HG02759 (cell line): ENCODE data around the gene DLL3.
A peak's percentile ranks its signal among the peaks of the same experiment; 100 is the strongest.
"Not testable (repeated sequence)": the region's sequence is repeated elsewhere in the genome, so short reads cannot be mapped to it uniquely, and the experiment has no call there.

Experiments used
- ATAC-seq: cut with Tn5 transposase; IDR thresholded peaks from one replicate; pipeline ENCODE4 v1.9.1; 2021; ENCODE audit warnings: mild to moderate bottlenecking, moderate library complexity; ENCODE audit not compliant: unreplicated experiment

The DLL3 gene

DNA sequence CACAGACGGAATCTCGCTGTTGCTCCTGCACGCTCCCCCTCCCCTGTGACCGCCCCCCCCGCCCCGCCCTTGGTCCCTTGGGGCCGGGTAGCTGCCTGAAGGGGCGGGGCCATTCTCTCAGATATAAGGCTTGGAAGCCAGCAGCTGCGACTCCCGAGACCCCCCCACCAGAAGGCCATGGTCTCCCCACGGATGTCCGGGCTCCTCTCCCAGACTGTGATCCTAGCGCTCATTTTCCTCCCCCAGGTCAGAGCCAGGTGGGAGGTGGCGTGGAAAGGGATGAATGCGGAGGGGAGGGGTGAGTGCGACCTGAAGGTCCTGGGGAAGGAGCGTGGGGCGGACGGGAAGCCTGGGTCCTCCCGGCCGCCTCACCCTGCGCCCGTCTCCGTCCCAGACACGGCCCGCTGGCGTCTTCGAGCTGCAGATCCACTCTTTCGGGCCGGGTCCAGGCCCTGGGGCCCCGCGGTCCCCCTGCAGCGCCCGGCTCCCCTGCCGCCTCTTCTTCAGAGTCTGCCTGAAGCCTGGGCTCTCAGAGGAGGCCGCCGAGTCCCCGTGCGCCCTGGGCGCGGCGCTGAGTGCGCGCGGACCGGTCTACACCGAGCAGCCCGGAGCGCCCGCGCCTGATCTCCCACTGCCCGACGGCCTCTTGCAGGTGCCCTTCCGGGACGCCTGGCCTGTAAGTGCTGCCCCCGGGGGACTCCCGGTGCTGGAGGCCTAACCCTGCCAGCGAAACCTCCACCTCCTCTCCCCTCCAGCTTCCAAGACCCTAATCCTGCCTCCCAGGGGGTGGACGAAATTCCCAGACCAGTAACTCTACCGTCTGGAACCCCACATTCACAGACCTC lies at the start of gene DLL3:
Gene DLL3 (plus strand): TSS at position 150 of the 845 bp plus-strand sequence. CDS start 28 bp downstream, at position 178.
- ATAC-seq: no peak

DNA sequence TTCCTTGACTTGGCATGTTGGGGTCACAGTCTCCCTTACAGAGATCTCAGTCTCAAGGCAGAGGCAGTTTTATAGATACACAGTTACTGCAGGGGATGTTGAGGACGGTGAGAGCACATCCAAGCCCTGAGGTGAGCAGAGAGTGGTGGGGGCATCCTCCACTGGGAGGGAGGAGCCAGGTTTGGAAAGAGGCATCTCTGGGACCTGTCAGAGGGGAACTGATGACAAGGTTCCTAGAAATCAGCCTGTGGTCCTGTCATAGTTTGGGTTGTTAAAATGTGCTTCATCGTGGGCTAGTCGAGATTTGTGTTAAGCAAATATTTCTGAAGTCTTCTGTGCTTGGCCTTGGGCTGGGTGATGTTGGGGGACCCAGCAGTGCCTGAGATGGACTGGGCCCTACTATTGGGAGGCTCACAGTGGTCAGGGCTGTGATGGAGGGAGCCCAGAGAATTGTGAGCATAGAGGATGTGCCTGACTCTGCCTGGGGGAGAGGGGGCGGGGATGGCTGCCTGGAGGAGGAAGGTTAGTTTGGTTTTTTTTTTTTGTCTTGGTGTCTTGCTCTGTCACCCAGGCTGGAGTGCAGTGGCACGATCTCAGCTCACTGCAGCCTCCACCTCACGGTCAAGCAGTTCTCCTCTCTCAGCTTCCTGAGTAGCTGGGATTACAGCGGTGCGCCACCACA lies 49.5 kb upstream of the DLL3 start:
- ATAC-seq: no peak

DNA sequence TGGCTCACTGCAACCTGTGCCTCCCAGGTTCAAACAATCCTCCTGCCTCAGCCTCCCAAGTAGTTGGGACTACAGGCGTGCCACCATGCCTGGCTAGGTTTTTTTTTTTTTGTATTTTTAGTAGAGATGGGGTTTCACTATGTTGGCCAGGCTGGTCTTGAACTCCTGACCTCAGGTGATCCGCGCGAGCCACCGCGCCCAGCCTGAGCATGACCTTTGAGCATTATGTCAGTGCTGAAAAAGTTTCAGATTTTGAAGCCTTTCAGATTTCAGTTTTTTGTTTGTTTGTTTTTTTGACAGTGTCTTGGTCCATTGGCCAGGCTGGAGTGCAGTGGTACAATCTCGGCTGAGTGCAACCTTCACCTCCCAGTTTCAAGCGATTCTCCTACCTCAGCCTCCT lies 47.5 kb upstream of the DLL3 start:
- not testable (repeated sequence) for ATAC-seq

- no peak for ATAC-seq
Observed at GRCh38 chr19:39463403-39463802, 35.3 kb upstream of the DLL3 start.

GRCh38 chr19:39465956-39466747 lies 32.6 kb upstream of the DLL3 start:
- no peak for ATAC-seq

DNA sequence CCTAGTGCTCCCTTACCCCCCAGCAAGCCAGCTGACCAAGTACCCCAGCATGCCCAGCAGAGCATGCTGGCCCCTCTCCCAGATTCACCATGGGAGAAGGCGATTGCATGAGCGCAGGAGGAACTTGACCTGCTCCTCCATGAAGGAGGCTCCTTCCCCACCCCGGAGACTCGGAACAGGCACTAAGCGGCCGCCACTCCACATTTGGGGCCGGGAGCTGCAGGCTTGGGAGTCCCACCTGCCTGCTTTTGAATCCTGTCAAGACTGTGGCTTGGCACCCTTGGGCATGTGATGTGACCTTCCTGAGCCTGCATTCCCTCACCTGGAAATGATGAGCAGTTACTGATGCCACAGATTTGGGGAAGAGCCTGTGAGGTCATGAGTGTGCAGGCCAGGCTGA lies 30.8 kb upstream of the DLL3 start:
- no peak for ATAC-seq

GRCh38 chr19:39469036-39469435 lies 29.7 kb upstream of the DLL3 start:
- no peak for ATAC-seq

DNA sequence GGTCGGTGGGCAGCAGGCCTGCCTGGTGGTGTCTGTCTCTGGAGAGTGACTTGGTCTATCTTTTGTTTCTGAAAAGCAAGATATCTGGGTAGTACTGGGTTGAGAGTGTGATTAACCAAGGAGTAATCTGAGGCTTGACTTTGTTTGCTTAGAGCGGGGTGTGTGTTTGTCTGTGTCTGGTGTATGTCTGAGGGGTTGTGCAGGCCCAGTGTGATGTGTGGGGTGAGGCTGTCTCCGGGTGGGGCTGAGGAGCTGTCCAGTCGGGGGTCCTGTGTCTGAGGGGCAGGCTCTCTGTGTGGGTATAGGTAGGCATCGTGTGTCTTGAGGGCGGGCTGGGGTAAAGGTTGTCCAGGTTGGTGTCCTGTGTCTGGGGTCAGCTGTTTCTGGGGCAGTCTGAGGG lies 29.2 kb upstream of the DLL3 start:
- ATAC-seq: no peak

- no peak for ATAC-seq
Observed at GRCh38 chr19:39470724-39471339, 27.9 kb upstream of the DLL3 start.

- no peak for ATAC-seq
Observed at GRCh38 chr19:39471756-39472536, 26.8 kb upstream of the DLL3 start.

- no peak for ATAC-seq
Observed at GRCh38 chr19:39472746-39473442, 25.9 kb upstream of the DLL3 start.

DNA sequence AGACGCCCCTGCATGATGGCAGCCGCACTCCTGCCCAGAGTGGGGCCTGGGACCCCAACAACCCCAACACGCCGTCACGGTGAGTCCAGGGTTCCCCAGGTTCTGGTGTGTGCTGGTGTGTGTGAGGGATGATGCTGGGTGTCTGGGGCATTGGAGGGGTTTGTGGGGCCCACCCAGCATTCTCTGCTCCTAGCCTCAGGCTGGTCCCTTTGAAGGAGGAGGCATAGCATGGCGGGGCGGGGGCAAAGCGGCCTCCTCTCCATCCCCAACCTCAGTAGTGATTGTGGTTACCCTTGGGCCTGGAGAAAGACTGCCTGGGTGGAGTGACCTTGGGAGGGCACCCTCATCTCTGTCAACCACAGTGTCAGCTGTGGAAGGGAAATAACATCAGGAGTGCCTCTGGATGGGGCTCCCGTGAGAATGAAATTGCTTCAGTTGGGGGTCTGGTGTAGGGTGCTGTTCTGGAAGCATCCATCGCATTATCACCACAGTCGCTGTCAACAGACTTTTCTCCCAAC lies 25.2 kb upstream of the DLL3 start:
- no peak for ATAC-seq

GRCh38 chr19:39474139-39474620 lies 24.6 kb upstream of the DLL3 start:
- no peak for ATAC-seq

- ATAC-seq: no peak
Observed at GRCh38 chr19:39475748-39476147, 23.0 kb upstream of the DLL3 start.

DNA sequence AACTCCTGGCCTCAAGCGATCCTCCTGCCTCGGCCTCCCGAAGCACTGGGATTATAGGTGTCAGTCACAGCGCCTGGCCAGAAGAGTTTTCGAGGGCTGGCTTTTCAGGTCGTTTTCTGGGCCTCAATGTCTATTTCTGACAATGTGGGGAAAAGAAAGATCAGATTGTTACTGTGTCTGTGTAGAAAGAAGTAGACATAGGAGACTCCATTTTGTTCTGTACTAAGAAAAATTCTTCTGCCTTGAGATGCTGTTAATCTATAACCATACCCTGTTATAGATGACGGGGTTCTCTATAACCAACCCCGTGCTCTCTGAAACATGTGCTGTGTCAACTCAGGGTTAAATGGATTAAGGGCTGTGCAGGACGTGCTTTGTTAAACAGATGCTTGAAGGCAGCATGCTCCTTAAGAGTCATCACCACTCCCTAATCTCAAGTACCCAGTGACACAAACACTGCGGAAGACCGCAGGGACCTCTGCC lies 19.4 kb upstream of the DLL3 start:
- not testable (repeated sequence) for ATAC-seq

- ATAC-seq: no peak
Observed at GRCh38 chr19:39479916-39480315, 18.8 kb upstream of the DLL3 start.

- peak; percentile 95 for ATAC-seq
Observed at GRCh38 chr19:39480337-39481228, 18.2 kb upstream of the DLL3 start, which contains the start of gene TIMM50. TIMM50 (plus strand) TSS chr19:39480838; CDS start chr19:39480854, 16 bp downstream.

- ATAC-seq: no peak
Observed at GRCh38 chr19:39481229-39481545, 17.6 kb upstream of the DLL3 start.
